ENCODE data around the gene PLEKHA6.

The PLEKHA6 gene

DNA sequence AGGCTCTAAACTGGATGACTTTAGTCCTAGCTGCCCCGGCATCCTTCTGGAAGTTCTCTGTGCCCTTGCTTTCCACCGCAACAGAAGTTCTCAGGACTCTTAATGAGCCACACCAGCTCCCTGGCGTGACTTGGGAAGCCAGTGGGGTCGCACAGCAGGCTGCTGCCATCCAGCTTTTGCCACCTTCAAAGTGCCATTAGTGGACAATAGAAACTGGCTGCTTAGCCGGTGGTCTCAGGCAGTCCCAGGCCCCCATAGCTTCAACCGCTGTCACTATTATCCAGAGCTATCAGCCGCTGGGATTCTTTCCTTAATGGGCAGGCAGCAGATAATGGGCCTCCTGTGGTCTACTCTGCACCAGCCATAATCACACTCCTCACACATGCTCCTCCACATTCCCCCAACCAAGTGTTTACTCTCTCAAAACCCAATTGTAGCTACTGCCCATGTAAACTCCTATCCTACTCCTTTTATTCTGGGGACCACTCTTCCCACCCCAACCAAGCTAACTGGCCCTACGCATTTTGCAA lies 37.3 kb downstream of the PLEKHA6 start:
- H3K27me3 ChIP-seq (ENCODE audit: insufficient read depth, poor library complexity, severe bottlenecking): no peaks in the 10 kb centered on the region
- no peak overlapping the region for H3K4me3 ChIP-seq (replicated peaks; ENCODE audit: insufficient read depth, low read length)
- H3K27ac ChIP-seq (replicated peaks): no peak overlapping the region
- DNase-seq (ENCODE audit: low read depth in 1 of 2, low spot score in 1 of 2): no peak
- no peak for TF ChIP-seq GABPA (IDR thresholded peaks at IDR 0.05; ENCODE audit: low read depth)

- Histone ChIP-seq H3K27me3 (ENCODE audit: insufficient read depth, poor library complexity, severe bottlenecking) (no peaks in the 10 kb centered on the region), H3K4me3 (replicated peaks; ENCODE audit: insufficient read depth, low read length) (no peak overlapping the region), H3K27ac (replicated peaks) (no peak overlapping the region)
- no peak for DNase-seq (ENCODE audit: low read depth in 1 of 2, low spot score in 1 of 2)
- no peak for TF ChIP-seq GABPA (IDR thresholded peaks at IDR 0.05; ENCODE audit: low read depth)
- TF ChIP-seq, protein P1, sequence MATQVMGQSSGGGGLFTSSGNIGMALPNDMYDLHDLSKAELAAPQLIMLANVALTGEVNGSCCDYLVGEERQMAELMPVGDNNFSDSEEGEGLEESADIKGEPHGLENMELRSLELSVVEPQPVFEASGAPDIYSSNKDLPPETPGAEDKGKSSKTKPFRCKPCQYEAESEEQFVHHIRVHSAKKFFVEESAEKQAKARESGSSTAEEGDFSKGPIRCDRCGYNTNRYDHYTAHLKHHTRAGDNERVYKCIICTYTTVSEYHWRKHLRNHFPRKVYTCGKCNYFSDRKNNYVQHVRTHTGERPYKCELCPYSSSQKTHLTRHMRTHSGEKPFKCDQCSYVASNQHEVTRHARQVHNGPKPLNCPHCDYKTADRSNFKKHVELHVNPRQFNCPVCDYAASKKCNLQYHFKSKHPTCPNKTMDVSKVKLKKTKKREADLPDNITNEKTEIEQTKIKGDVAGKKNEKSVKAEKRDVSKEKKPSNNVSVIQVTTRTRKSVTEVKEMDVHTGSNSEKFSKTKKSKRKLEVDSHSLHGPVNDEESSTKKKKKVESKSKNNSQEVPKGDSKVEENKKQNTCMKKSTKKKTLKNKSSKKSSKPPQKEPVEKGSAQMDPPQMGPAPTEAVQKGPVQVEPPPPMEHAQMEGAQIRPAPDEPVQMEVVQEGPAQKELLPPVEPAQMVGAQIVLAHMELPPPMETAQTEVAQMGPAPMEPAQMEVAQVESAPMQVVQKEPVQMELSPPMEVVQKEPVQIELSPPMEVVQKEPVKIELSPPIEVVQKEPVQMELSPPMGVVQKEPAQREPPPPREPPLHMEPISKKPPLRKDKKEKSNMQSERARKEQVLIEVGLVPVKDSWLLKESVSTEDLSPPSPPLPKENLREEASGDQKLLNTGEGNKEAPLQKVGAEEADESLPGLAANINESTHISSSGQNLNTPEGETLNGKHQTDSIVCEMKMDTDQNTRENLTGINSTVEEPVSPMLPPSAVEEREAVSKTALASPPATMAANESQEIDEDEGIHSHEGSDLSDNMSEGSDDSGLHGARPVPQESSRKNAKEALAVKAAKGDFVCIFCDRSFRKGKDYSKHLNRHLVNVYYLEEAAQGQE (IDR thresholded peaks at IDR 0.05; ENCODE audit: insufficient replicate concordance, low read depth): no peak
- TF ChIP-seq CTCF (IDR thresholded peaks at IDR 0.05; ENCODE audit: insufficient read depth, low read length): no peak
- TF ChIP-seq POLR2AphosphoS5 (IDR thresholded peaks at IDR 0.05; ENCODE audit: low read depth): no peak
- TF ChIP-seq SPI1 (IDR thresholded peaks at IDR 0.05; ENCODE audit: borderline replicate concordance, low read depth): no peak
Measured at GRCh38 chr1:204321665-204322064, 38.1 kb downstream of the PLEKHA6 start.

GRCh38 chr1:204321051-204321450 lies 38.7 kb downstream of the PLEKHA6 start:
- Histone ChIP-seq H3K4me3 (replicated peaks; ENCODE audit: insufficient read depth, low read length) (no peak overlapping the region), H3K27ac (replicated peaks) (no peak overlapping the region), H3K27me3 (ENCODE audit: insufficient read depth, poor library complexity, severe bottlenecking) (no peaks in the 10 kb centered on the region)
- no peak for DNase-seq (ENCODE audit: low read depth in 1 of 2, low spot score in 1 of 2)
- TF ChIP-seq, protein P1 (IDR thresholded peaks at IDR 0.05; ENCODE audit: insufficient replicate concordance, low read depth): no peak
- TF ChIP-seq CTCF (IDR thresholded peaks at IDR 0.05; ENCODE audit: insufficient read depth, low read length) (no peak), GABPA (IDR thresholded peaks at IDR 0.05; ENCODE audit: low read depth) (no peak), SPI1 (IDR thresholded peaks at IDR 0.05; ENCODE audit: borderline replicate concordance, low read depth) (no peak), POLR2AphosphoS5 (IDR thresholded peaks at IDR 0.05; ENCODE audit: low read depth) (no peak)

GRCh38 chr1:204320382-204320804 lies 39.3 kb downstream of the PLEKHA6 start:
- no peaks in the 10 kb centered on the region for H3K27me3 ChIP-seq (ENCODE audit: insufficient read depth, poor library complexity, severe bottlenecking)
- H3K27ac ChIP-seq (replicated peaks): no peak overlapping the region
- H3K4me3 ChIP-seq (replicated peaks; ENCODE audit: insufficient read depth, low read length): no peak overlapping the region
- no peak for DNase-seq (ENCODE audit: low read depth in 1 of 2, low spot score in 1 of 2)
- no peak for TF ChIP-seq SPI1 (IDR thresholded peaks at IDR 0.05; ENCODE audit: borderline replicate concordance, low read depth)
- TF ChIP-seq POLR2AphosphoS5 (IDR thresholded peaks at IDR 0.05; ENCODE audit: low read depth): no peak
- TF ChIP-seq, protein P1 (IDR thresholded peaks at IDR 0.05; ENCODE audit: insufficient replicate concordance, low read depth): no peak
- TF ChIP-seq GABPA (IDR thresholded peaks at IDR 0.05; ENCODE audit: low read depth): no peak
- no peak for TF ChIP-seq CTCF (IDR thresholded peaks at IDR 0.05; ENCODE audit: insufficient read depth, low read length)
